HepG2 (cell line): ENCODE measurements around the gene NOC2L. TPM values are rescaled to one million over a fixed set of nuclear protein-coding genes. Genes with fewer than 3 reads are reported as not detected.

Experiments used
- ATAC-seq: fragments of 200-7000 bp; cut with Tn5 transposase; 3 replicates; pipeline ENCODE4 v1.9.1; 2020; ENCODE audit warnings: mild to moderate bottlenecking, moderate library complexity
- BruUV-seq: library from RNA; stranded (reverse); fragments of 400-500 nt; replicated peaks from 2 replicates; lab custom pipeline; 2021; lab: Mats Ljungman, UMichigan
- CTCF ChIA-PET: fragments of 300-600 bp; formaldehyde crosslinking; extraction: SDS; loops from one replicate; lab custom pipeline; 2021; ENCODE audit warnings: low total read pairs, inconsistent platforms, low intra/inter-chr PET ratio; lab: Yijun Ruan, JAX
- POLR2A ChIA-PET: fragments of 350-600 bp; sonication (Branson Sonifier 250); formaldehyde crosslinking; loops from one replicate; lab custom pipeline; 2020; ENCODE audit warnings: antibody characterized with exemption, inconsistent platforms; lab: Yijun Ruan, JAX
- DNase-seq: peaks from one replicate; pipeline ENCODE4 v3.0.0-alpha.2; 2015; ENCODE audit warnings: low spot score
- FAIRE-seq: peaks from 3 replicates; lab custom pipeline; 2011; peaks lifted over from hg19 to GRCh38; lab: Jason Lieb, UNC
- H2AFZ ChIP-seq: one replicate; pipeline ENCODE4 v1.6.1; 2011; ENCODE audit warnings: low read length, inconsistent platforms
- H3K27ac ChIP-seq: fragments of 300-600 bp; 3 replicates; pipeline ENCODE4 v1.8.0; 2011; ENCODE audit warnings: mixed run types, mild to moderate bottlenecking, mixed read lengths, low read length, inconsistent platforms; ENCODE audit not compliant: insufficient read depth; ENCODE audit errors: extremely low read length
- H3K27me3 ChIP-seq, 2 experiments: fragments of 200-600 bp in 1 of 2; 2 replicates in 1 of 2; 3 replicates in 1 of 2; pipeline versions ENCODE4 v1.6.0 to v1.8.0; 2011; ENCODE audit warnings: low read length in 2 of 2, mild to moderate bottlenecking in 2 of 2, moderate library complexity in 2 of 2, inconsistent platforms in 1 of 2; ENCODE audit not compliant: insufficient read depth in 2 of 2, control insufficient read depth in 1 of 2
- H3K36me3 ChIP-seq, 2 experiments: fragments of 200-600 bp in 1 of 2; replicated peaks in 1 of 2; 2 replicates in 1 of 2; 3 replicates in 1 of 2; pipeline versions ENCODE4 v1.5.1 to v1.8.0; 2011; ENCODE audit warnings: low read length in 2 of 2, inconsistent platforms in 1 of 2; ENCODE audit not compliant: insufficient read depth in 2 of 2, control insufficient read depth in 1 of 2
- H3K4me1 ChIP-seq: 2 replicates; pipeline ENCODE4 v1.5.1; 2012; ENCODE audit warnings: low read length, inconsistent platforms; ENCODE audit not compliant: insufficient read depth
- H3K4me2 ChIP-seq: 2 replicates; pipeline ENCODE4 v1.6.0; 2011; ENCODE audit warnings: low read depth, low read length, inconsistent platforms
- H3K4me3 ChIP-seq, 3 experiments: fragments of 200-600 bp in 1 of 3; sonication (generic), shearing (Covaris generic) in 1 of 3; replicated peaks in 1 of 3; 2 replicates each; pipeline ENCODE4 v1.5.1; 2011 to 2016; ENCODE audit warnings: low read length in 3 of 3, inconsistent platforms in 2 of 3, low read depth in 2 of 3, mild to moderate bottlenecking in 2 of 3, control low read depth in 1 of 3, mixed read lengths in 1 of 3; ENCODE audit not compliant: insufficient read depth in 1 of 3
- H3K79me2 ChIP-seq: one replicate; pipeline ENCODE4 v1.6.1; 2011; ENCODE audit warnings: low read length, inconsistent platforms; ENCODE audit not compliant: insufficient read depth
- H3K9ac ChIP-seq: 2 replicates; pipeline ENCODE4 v1.6.0; 2011; ENCODE audit warnings: mild to moderate bottlenecking, low read depth, low read length, inconsistent platforms; ENCODE audit not compliant: insufficient read depth
- H3K9me3 ChIP-seq: 2 replicates; pipeline ENCODE4 v1.5.1; 2012; ENCODE audit warnings: mild to moderate bottlenecking, low read length
- H4K20me1 ChIP-seq: 2 replicates; pipeline ENCODE4 v1.6.0; 2011; ENCODE audit warnings: inconsistent platforms, mild to moderate bottlenecking, low read length, moderate library complexity; ENCODE audit not compliant: insufficient read depth
- CEBPB ChIP-seq: IDR thresholded peaks from 2 replicates; pipeline ENCODE4 v1.6.1; 2011; ENCODE audit warnings: low read depth, low read length, improper control_type of control experiment, borderline replicate concordance
- ERF ChIP-seq: IDR thresholded peaks from 2 replicates; pipeline ENCODE4 v1.6.1; 2018; ENCODE audit warnings: missing biosample characterization, missing genetic modification reagents
- GTF2F1 ChIP-seq: fragments of 150-350 bp; IDR thresholded peaks from 2 replicates; pipeline ENCODE4 v1.6.1; 2014; ENCODE audit warnings: low read length
- KDM2A ChIP-seq: sonication (generic); formaldehyde crosslinking; IDR thresholded peaks from 2 replicates; pipeline ENCODE4 v1.4.0; 2020; ENCODE audit warnings: low read depth, missing genetic modification reagents, borderline replicate concordance
- SP5 ChIP-seq: IDR thresholded peaks from 2 replicates; pipeline ENCODE4 v1.6.1; 2016; ENCODE audit warnings: low read depth, borderline replicate concordance
- TEAD3 ChIP-seq: optimal IDR thresholded peaks from 2 replicates; pipeline ENCODE3; 2016; ENCODE audit warnings: borderline replicate concordance
- ZIK1 ChIP-seq: sonication (generic); formaldehyde crosslinking; IDR thresholded peaks from 2 replicates; pipeline ENCODE4 v1.5.0; 2020; ENCODE audit warnings: mild to moderate bottlenecking, low read depth, missing genetic modification reagents, borderline replicate concordance
- WGBS: methylation state at CpG from one replicate; pipeline ENCODE4 v1.1.6; 2017; ENCODE audit warnings: low lambda C conversion rate; 5-methylcytosine and 5-hydroxymethylcytosine counted together
- in situ Hi-C: cut with HindIII; loops from 2 replicates; pipeline ENCODE4 v1.10.0; 2017; ENCODE audit warnings: low pct_unique_long_range_greater_than_20kb; ENCODE audit not compliant: extremely low pct_ligation_motif_present
- intact Hi-C: fragments of 100-400 bp; cut with micrococcal nuclease; formaldehyde crosslinking; loops from one replicate; pipeline ENCODE4 v1.10.0; 2022; ENCODE audit not compliant: unreplicated experiment
- polyA plus RNA-seq, 8 experiments: library from polyadenylated mRNA; depleted of rRNA in 3 of 8; stranded (reverse) in 7 of 8; unstranded in 1 of 8; fragments of >200 nt; fragmentation: Illumina TruSeq in 4 of 8; extraction: Trizol in 4 of 8; gene quantifications; 2 replicates each; pipeline versions ENCODE4 v1.2.1 to v1.2.3, GENCODE V29; 2011 to 2016; ENCODE audit warnings: low read depth in 4 of 8, missing spikeins in 1 of 8, mixed read lengths in 1 of 8; ENCODE audit not compliant: insufficient read depth in 1 of 8
- total RNA-seq, 5 experiments: library from RNA; depleted of rRNA; stranded (reverse); fragments of >200 nt; fragmentation: Illumina TruSeq; extraction: Trizol; gene quantifications; 2 replicates each; pipeline ENCODE4 v1.2.3, GENCODE V29; 2016; ENCODE audit warnings: low read depth in 1 of 5
- TF ChIP-seq, protein P1 (sequence below): IDR thresholded peaks from 2 replicates; pipeline ENCODE4 v1.6.1; 2016; ENCODE audit warnings: missing compliant biosample characterization, missing genetic modification reagents, borderline replicate concordance
- TF ChIP-seq, protein P2 (sequence below): sonication (generic); formaldehyde crosslinking; IDR thresholded peaks from 2 replicates; pipeline ENCODE4 v1.8.0; 2022; ENCODE audit warnings: low read depth, missing genetic modification reagents
- TF ChIP-seq, protein P3 (sequence below): IDR thresholded peaks from 2 replicates; pipeline ENCODE4 v1.6.1; 2018; ENCODE audit warnings: missing genetic modification reagents, mild to moderate bottlenecking, missing compliant biosample characterization
- TF ChIP-seq, protein P4 (sequence below): sonication (generic); formaldehyde crosslinking; IDR thresholded peaks from 2 replicates; pipeline ENCODE4 v1.4.0; 2020; ENCODE audit warnings: missing genetic modification reagents

The NOC2L gene
- total and polyA plus RNA-seq, 2 of the 13 experiments (the other 11 are each of a cell fraction or from before 2014, with no cell fraction given) = 32.0 to 103 TPM

DNA sequence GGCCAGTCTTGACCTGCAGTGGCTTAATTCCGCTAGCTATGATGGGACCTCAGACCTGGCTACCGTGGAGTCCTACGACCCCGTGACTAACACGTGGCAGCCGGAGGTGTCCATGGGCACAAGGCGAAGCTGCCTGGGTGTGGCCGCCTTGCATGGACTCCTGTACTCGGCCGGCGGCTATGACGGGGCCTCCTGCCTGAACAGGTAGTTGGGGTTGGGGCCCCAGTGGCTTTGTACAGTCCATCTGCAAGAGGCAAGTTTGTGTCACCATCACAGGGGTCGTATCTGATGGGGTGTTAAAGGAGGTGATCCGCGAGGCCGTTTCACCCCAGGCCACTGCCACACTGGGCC lies 4.2 kb upstream of the NOC2L start:
- ATAC-seq = no peak
- in situ Hi-C loops = no loop called here

DNA sequence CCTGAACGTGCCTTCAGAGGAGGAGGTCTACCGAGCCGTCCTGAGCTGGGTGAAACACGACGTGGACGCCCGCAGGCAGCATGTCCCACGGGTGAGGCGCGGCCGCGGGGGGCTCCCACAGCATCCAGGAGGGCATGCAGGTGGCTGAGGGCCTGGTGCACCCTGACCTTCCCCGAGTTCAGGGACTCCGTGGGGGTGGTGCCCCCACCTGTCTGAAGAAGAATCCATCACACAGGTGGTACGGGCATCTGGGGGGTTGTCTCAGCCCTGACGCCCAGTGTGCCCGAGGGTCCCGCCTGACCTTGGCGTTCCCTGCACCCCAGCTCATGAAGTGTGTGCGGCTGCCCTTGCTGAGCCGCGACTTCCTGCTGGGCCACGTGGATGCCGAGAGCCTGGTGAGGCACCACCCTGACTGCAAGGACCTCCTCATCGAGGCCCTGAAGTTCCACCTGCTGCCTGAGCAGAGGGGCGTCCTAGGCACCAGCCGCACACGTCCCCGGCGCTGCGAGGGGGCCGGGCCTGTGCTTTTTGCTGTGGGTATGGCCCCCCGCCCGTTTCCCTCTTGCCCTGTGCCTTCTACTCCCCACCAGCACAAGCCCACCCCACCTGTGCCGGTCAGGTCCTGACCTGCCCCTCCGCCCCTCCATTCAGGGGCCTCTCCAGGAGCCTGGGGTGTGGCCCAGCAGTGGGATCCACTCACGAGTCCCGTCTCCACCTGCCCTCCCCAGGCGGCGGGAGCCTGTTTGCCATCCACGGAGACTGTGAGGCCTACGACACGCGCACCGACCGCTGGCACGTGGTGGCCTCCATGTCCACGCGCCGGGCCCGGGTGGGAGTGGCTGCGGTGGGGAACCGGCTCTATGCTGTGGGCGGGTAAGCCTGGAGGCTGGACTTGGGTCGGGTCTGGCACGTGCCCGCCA lies 3.6 kb upstream of the NOC2L start:
- Histone ChIP-seq H3K4me1 (peaks cover 27% of the 10 kb centered on the region), H3K4me2 (no peak overlapping the region), H3K36me3 (peaks cover under 1 to 6% of the 10 kb centered on the region in 2 experiments; a peak in 2 of 5 replicates), H3K9me3 (no peaks in the 10 kb centered on the region), H3K27ac (no peak overlapping the region), H3K9ac (no peak overlapping the region), H4K20me1 (peaks cover 9% of the 10 kb centered on the region), H3K4me3 (no peak overlapping the region), H3K27me3 (peaks cover 0 to 4% of the 10 kb centered on the region in 2 experiments; a peak in 2 of 5 replicates), H3K79me2 (peaks cover 12% of the 10 kb centered on the region), H2AFZ (no peak overlapping the region)
- ATAC-seq (no peak), FAIRE-seq (no peak), DNase-seq (no peak)
- BruUV-seq = no TSS peak
- 97% methylated on average over 22 of the region's 57 CpGs for WGBS
- intact Hi-C loops (no loop called here), in situ Hi-C loops (no loop called here)
- POLR2A ChIA-PET = no interaction called here
- CTCF ChIA-PET = no interaction called here
- TF ChIP-seq GTF2F1 (no peak), ERF (CRISPR knock-in tag) (no peak), CEBPB (no peak), KDM2A (CRISPR knock-in tag) (no peak)
- TF ChIP-seq, protein P1, sequence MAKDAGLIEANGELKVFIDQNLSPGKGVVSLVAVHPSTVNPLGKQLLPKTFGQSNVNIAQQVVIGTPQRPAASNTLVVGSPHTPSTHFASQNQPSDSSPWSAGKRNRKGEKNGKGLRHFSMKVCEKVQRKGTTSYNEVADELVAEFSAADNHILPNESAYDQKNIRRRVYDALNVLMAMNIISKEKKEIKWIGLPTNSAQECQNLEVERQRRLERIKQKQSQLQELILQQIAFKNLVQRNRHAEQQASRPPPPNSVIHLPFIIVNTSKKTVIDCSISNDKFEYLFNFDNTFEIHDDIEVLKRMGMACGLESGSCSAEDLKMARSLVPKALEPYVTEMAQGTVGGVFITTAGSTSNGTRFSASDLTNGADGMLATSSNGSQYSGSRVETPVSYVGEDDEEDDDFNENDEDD (CRISPR knock-in tag) = no peak
- TF ChIP-seq, protein P2, sequence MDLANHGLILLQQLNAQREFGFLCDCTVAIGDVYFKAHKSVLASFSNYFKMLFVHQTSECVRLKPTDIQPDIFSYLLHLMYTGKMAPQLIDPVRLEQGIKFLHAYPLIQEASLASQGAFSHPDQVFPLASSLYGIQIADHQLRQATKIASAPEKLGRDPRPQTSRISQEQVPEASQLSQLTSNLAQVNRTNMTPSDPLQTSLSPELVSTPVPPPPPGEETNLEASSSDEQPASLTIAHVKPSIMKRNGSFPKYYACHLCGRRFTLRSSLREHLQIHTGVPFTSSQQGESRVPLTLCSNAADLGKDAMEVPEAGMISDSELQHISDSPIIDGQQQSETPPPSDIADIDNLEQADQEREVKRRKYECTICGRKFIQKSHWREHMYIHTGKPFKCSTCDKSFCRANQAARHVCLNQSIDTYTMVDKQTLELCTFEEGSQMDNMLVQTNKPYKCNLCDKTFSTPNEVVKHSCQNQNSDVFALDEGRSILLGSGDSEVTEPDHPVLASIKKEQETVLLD (CRISPR knock-in tag) = no peak
- TF ChIP-seq, protein P3, sequence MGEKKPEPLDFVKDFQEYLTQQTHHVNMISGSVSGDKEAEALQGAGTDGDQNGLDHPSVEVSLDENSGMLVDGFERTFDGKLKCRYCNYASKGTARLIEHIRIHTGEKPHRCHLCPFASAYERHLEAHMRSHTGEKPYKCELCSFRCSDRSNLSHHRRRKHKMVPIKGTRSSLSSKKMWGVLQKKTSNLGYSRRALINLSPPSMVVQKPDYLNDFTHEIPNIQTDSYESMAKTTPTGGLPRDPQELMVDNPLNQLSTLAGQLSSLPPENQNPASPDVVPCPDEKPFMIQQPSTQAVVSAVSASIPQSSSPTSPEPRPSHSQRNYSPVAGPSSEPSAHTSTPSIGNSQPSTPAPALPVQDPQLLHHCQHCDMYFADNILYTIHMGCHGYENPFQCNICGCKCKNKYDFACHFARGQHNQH (CRISPR knock-in tag) = no peak

More for the DNA sequence above, 4.2 kb upstream of the NOC2L start:
- Histone ChIP-seq H2AFZ (no peak overlapping the region), H3K4me2 (no peak overlapping the region), H3K9ac (no peak overlapping the region), H3K27ac (no peak overlapping the region), H3K9me3 (no peaks in the 10 kb centered on the region), H3K36me3 (peaks cover 0 to 6% of the 10 kb centered on the region in 2 experiments; a peak in 1 of 5 replicates), H3K4me3 (no peak overlapping the region), H3K4me1 (peaks cover 29% of the 10 kb centered on the region), H3K79me2 (peaks cover 7% of the 10 kb centered on the region), H3K27me3 (peaks cover 0 to 4% of the 10 kb centered on the region in 2 experiments; a peak in 2 of 5 replicates), H4K20me1 (peaks cover 6% of the 10 kb centered on the region; the same call in 1 of the 2 replicates)
- no peak for TF ChIP-seq ZIK1 (CRISPR knock-in tag)
- no peak for TF ChIP-seq SP5 (CRISPR knock-in tag)
- TF ChIP-seq, protein P4, sequence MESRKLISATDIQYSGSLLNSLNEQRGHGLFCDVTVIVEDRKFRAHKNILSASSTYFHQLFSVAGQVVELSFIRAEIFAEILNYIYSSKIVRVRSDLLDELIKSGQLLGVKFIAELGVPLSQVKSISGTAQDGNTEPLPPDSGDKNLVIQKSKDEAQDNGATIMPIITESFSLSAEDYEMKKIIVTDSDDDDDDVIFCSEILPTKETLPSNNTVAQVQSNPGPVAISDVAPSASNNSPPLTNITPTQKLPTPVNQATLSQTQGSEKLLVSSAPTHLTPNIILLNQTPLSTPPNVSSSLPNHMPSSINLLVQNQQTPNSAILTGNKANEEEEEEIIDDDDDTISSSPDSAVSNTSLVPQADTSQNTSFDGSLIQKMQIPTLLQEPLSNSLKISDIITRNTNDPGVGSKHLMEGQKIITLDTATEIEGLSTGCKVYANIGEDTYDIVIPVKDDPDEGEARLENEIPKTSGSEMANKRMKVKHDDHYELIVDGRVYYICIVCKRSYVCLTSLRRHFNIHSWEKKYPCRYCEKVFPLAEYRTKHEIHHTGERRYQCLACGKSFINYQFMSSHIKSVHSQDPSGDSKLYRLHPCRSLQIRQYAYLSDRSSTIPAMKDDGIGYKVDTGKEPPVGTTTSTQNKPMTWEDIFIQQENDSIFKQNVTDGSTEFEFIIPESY (CRISPR knock-in tag) = 0 out of 2 replicates have a peak, but pooled peaks have one; percentile 6
- no peak for TF ChIP-seq TEAD3 (CRISPR knock-in tag)
- no TSS peak for BruUV-seq
- FAIRE-seq = no peak
- intact Hi-C loops = no loop called here
- ChIA-PET CTCF (no interaction called here), POLR2A (no interaction called here)
- WGBS = 96% methylated on average over 13 of the region's 16 CpGs
- DNase-seq = no peak
